ENCODE data around the gene CCN2.

Gene CCN2

DNA sequence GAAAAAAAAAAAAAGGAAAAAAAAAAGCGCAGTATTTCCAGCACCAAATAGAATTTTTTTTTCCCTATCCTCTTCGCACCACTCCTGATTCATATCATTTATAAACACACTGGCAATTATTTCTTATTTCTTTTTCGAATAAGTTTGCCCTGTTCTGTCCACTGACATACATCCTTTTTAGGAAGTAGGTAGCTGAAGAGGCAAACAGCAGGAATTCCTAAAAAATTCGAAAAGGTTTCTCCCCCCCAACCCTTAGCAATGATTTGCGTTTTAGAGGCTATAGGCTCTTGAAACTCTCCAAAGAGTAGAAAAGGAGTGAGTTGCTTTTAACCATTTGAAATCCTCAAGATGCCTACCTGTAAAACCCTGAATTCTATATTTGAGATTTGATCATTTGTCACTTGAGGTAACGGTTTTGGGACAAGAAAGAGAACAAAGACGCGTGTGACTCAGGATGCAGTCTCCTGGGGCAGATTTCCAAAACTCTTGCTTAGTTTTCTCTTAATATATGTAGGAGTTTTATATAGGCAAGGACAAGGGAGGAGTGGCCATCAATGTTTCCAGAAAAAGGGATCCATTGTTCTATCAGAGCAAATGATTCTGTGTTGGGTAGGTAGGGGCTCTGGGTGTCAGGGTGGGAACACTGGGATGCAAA, 531 bp upstream of the CCN2 start:
- H3K36me3 ChIP-seq (ENCODE audit: insufficient read depth, low read length): 0 out of 2 replicates have a peak, but pooled peaks cover 2% of the 10 kb centered on the region
- peak overlapping the region; percentile 85 for H3K4me3 ChIP-seq
- H3K9ac ChIP-seq (ENCODE audit: insufficient read length): peak overlapping the region; percentile 57
- H3K9me3 ChIP-seq (ENCODE audit: low read depth, low read length): no peaks in the 10 kb centered on the region
- no peak for TF ChIP-seq POLR2AphosphoS5 (IDR thresholded peaks at IDR 0.05; ENCODE audit: borderline replicate concordance, low read depth, low read length)
- no peak for TF ChIP-seq FOXP2 (optimal IDR thresholded peaks at IDR 0.05; ENCODE audit: control extremely low read depth, extremely low read length, insufficient read depth)
- no peak for TF ChIP-seq EZH2 (IDR thresholded peaks at IDR 0.05)
- DNase-seq (ENCODE audit: low read depth, low spot score): no peak
- H3K27ac ChIP-seq: 0 out of 2 replicates have a peak overlapping the region, but pooled peaks have one; percentile 5

DNA sequence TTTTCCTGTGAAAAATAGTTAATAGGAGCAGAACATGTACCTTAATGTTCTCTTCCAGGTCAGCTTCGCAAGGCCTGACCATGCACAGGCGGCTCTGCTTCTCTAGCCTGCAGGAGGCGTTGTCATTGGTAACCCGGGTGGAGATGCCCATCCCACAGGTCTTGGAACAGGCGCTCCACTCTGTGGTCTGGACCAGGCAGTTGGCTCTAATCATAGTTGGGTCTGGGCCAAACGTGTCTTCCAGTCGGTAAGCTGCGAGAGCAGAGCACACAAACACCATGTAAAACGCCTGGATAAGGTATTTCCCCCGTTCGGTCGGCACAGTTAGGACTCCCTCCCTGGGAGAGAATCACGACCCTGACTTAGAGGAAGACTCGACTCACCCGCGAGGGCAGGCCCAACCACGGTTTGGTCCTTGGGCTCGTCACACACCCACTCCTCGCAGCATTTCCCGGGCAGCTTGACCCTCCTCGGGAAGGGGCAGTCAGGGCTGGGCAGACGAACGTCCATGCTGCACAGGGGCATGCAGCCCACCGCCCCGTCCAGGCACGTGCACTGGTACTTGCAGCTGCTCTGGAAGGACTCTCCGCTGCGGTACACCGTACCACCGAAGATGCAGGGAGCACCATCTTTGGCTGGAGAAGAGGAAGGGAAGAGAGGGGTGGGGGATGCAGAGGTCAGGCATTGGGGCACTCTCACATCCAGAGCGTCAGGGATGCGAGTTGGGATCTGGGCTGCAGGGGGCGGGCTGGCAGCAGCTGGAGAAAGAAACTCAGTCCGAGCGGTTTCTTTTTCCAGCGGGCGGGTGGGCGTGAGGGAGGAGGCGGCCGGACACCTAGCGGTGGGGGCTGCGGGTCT, 1.0 kb downstream of the CCN2 start:
- H3K9ac ChIP-seq (ENCODE audit: insufficient read length): no peak overlapping the region
- 0 out of 2 replicates have a peak, but pooled peaks cover 2% of the 10 kb centered on the region for H3K36me3 ChIP-seq (ENCODE audit: insufficient read depth, low read length)
- H3K4me3 ChIP-seq: peak overlapping the region; percentile 85
- TF ChIP-seq EZH2 (IDR thresholded peaks at IDR 0.05): no peak
- no peak for TF ChIP-seq FOXP2 (optimal IDR thresholded peaks at IDR 0.05; ENCODE audit: control extremely low read depth, extremely low read length, insufficient read depth)
- no peak for TF ChIP-seq POLR2AphosphoS5 (IDR thresholded peaks at IDR 0.05; ENCODE audit: borderline replicate concordance, low read depth, low read length)
- DNase-seq (ENCODE audit: low read depth, low spot score): no peak
- no peak overlapping the region for H3K27ac ChIP-seq
- no peaks in the 10 kb centered on the region for H3K9me3 ChIP-seq (ENCODE audit: low read depth, low read length)

DNA sequence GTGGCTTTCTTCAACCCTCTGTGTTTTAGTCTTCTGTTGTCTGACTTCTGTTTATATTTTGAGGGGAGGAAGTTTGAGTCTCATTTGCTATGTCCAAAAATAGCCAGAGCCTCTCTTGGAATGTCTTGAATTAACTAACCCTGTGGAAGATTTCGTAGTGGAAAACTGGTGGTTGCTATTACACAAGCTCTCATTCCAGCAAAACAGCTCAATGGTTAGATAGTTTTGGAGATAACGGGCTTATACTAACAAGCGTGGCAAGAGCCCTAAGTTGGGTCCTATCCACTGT, 1.6 kb downstream of the CCN2 start:
- Histone ChIP-seq H3K4me3 (peak overlapping the region; percentile 85), H3K36me3 (ENCODE audit: insufficient read depth, low read length) (0 out of 2 replicates have a peak, but pooled peaks cover 2% of the 10 kb centered on the region), H3K27ac (0 out of 2 replicates have a peak overlapping the region, but pooled peaks have one; percentile 2), H3K9ac (ENCODE audit: insufficient read length) (no peak overlapping the region), H3K9me3 (ENCODE audit: low read depth, low read length) (no peaks in the 10 kb centered on the region)
- TF ChIP-seq EZH2 (IDR thresholded peaks at IDR 0.05) (no peak), POLR2AphosphoS5 (IDR thresholded peaks at IDR 0.05; ENCODE audit: borderline replicate concordance, low read depth, low read length) (no peak), FOXP2 (optimal IDR thresholded peaks at IDR 0.05; ENCODE audit: control extremely low read depth, extremely low read length, insufficient read depth) (no peak)
- DNase-seq (ENCODE audit: low read depth, low spot score): no peak

DNA sequence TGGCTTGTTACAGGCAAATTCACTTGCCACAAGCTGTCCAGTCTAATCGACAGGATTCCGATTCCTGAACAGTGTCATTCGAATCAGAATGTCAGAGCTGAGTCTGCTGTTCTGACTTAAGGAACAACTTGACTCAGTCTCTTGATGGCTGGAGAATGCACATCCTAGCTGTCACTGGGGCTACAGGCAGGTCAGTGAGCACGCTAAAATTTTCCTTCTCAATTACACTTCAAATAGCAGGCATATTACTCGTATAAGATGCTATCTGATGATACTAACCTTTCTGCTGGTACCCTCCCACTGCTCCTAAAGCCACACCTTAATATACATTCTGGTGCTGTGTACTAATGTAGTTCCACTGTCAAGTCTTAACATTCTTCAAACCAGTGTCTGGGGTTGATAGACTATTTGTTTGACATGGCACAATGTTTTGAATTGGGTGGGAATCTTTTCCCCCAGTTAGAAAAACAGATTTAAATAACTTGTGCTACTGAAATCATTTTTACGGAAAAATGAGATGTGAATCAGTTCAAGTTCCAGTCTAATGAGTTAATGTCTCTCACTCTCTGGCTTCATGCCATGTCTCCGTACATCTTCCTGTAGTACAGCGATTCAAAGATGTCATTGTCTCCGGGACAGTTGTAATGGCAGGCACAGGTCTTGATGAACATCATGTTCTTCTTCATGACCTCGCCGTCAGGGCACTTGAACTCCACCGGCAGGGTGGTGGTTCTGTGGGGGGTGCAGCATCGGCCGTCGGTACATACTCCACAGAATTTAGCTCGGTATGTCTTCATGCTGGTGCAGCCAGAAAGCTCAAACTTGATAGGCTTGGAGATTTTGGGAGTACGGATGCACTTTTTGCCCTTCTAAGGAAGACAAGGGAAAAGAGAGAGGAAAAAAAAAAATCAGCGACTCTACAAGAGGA, 2.2 kb downstream of the CCN2 start:
- DNase-seq (ENCODE audit: low read depth, low spot score): no peak
- H3K4me3 ChIP-seq: peak overlapping the region; percentile 85
- no peak overlapping the region for H3K27ac ChIP-seq

DNA sequence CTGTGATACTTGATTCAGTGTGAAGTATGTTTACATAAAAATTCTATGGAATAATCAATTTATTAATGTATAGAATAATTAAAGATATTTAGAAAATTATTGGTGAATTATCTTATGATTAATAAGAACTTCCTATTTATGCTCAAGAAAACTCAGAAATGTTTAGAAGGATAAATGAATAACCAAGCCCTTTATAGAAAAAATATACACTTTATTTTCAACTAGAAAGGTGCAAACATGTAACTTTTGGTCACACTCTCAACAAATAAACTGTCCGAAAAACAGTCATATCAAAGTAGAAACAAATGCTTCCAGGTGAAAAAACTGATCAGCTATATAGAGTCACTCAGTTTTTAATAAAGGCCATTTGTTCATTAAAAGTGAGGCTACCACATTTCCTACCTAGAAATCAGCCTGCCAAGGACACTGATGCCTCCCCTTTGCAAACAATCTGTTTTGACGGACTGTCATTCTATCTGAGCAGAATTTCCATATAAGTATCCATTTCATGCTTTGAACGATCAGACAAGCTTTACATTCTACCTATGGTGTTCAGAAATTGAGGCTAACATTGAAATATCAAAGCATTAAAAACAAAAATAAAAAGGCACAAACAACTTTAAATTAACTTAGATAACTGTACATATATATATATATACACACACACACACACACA, 3.0 kb downstream of the CCN2 start:
- TF ChIP-seq FOXP2 (optimal IDR thresholded peaks at IDR 0.05; ENCODE audit: control extremely low read depth, extremely low read length, insufficient read depth): no peak
- no peak for TF ChIP-seq POLR2AphosphoS5 (IDR thresholded peaks at IDR 0.05; ENCODE audit: borderline replicate concordance, low read depth, low read length)
- no peak for TF ChIP-seq EZH2 (IDR thresholded peaks at IDR 0.05)
- no peaks in the 10 kb centered on the region for H3K9me3 ChIP-seq (ENCODE audit: low read depth, low read length)
- no peak overlapping the region for H3K4me3 ChIP-seq
- no peak for DNase-seq (ENCODE audit: low read depth, low spot score)
- H3K9ac ChIP-seq (ENCODE audit: insufficient read length): no peak overlapping the region
- H3K36me3 ChIP-seq (ENCODE audit: insufficient read depth, low read length): 0 out of 2 replicates have a peak, but pooled peaks cover 2% of the 10 kb centered on the region
- peak overlapping the region; percentile 48; the same call in 1 of the 2 replicates for H3K27ac ChIP-seq

More for the DNA sequence above, 2.2 kb downstream of the CCN2 start:
- no peak for TF ChIP-seq FOXP2 (optimal IDR thresholded peaks at IDR 0.05; ENCODE audit: control extremely low read depth, extremely low read length, insufficient read depth)
- no peak overlapping the region for H3K9ac ChIP-seq (ENCODE audit: insufficient read length)
- H3K9me3 ChIP-seq (ENCODE audit: low read depth, low read length): no peaks in the 10 kb centered on the region
- 0 out of 2 replicates have a peak, but pooled peaks cover 2% of the 10 kb centered on the region for H3K36me3 ChIP-seq (ENCODE audit: insufficient read depth, low read length)

DNA sequence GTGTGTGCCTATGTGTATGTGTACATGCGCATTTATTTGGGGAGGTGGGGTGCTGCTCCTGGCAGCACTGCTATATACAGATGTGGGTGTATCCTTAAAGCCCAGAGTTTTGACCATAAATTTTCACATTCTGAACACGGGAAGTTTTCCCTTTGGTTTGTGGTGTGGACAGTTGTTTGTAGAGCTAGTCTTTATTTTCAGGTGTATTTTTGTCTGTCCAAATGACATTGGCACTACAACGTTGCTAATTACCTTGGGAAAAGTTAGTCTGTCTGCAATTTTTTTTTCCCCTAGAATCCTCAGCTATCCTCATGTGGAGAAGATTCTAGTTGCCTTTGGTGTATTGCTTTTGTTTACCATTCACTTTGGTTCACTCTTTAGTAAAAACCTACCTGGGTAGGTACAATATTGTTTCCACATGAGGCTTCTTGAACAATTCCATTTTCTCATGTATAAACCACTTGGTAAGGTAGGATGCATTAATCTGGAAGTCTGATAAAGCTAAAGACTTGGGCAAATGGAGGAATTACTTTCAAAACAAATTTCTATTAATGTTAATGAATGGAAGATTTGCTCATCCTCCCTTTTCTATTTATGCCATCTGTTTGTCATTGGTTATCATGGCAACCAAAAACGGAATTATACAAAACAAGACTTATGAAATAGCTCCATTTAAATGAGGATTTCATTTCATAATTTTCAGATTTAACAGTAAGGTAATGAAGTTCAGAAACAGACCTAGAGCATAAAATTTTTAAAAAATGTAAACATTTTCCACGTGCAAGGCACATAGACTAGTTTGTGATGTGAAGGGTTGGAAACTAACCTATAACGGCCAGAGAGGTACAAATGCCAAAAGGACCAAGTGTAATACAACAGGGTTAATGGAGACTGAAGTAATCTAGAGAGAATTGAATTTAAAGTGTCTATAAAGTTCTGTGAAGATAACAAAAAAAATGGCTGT, 3.9 kb downstream of the CCN2 start:
- Histone ChIP-seq H3K36me3 (ENCODE audit: insufficient read depth, low read length) (0 out of 2 replicates have a peak, but pooled peaks cover 2% of the 10 kb centered on the region), H3K9me3 (ENCODE audit: low read depth, low read length) (no peaks in the 10 kb centered on the region), H3K27ac (peak overlapping the region; percentile 48; the same call in 1 of the 2 replicates), H3K4me3 (no peak overlapping the region), H3K9ac (ENCODE audit: insufficient read length) (no peak overlapping the region)
- TF ChIP-seq POLR2AphosphoS5 (IDR thresholded peaks at IDR 0.05; ENCODE audit: borderline replicate concordance, low read depth, low read length): no peak
- TF ChIP-seq EZH2 (IDR thresholded peaks at IDR 0.05): no peak
- TF ChIP-seq FOXP2 (optimal IDR thresholded peaks at IDR 0.05; ENCODE audit: control extremely low read depth, extremely low read length, insufficient read depth): no peak
- DNase-seq (ENCODE audit: low read depth, low spot score): no peak
